GM03348 (cell line): ENCODE measurements around the gene SPN.
"Not testable (repeated sequence)": the region's sequence is repeated elsewhere in the genome, so short reads cannot be mapped to it uniquely, and the experiment has no call there.

Experiments
- DNase-seq: peaks from one replicate; pipeline ENCODE4 v3.0.0; 2012; ENCODE audit warnings: low spot score

Gene SPN

GRCh38 chr16:29663016-29663806, at the start of gene SPN:
Gene SPN (plus strand): TSS chr16:29663247. CDS start chr16:29663729, 482 bp downstream.
- DNase-seq, result no peak

GRCh38 chr16:29613307-29614057, 49.6 kb upstream of the SPN start:
- DNase-seq, result peak; percentile 88

DNA sequence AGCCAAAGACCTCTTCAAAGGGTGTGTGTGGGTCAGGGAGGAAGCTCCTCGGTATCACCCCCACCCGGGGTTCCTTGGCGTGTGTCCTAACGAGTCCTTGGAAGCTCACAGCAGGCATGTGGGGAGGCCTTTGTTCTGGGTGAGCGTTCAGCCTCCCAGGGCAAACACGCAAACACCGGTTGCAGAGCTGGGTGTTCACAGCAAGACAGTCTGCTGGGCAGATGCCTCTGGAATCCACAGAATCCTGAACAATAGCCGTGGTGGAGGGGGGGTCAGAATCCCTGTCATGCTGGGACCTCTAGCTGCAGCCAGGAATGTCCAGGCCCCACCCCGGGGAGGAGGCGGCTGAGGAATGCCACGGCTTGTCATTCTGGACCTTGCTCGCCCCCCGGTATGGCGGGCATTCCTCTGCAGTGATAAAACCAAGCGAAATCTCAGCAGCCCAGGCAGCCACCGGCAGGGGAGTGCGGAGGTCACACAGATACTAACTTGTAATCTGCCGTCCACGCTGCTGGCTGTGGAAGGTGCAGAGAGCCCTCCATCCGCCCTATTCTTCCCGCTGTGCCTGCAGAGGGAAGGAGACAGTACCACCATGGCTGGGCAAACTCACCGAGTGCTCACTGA, 48.2 kb upstream of the SPN start:
- DNase-seq, result not testable (repeated sequence)

DNA sequence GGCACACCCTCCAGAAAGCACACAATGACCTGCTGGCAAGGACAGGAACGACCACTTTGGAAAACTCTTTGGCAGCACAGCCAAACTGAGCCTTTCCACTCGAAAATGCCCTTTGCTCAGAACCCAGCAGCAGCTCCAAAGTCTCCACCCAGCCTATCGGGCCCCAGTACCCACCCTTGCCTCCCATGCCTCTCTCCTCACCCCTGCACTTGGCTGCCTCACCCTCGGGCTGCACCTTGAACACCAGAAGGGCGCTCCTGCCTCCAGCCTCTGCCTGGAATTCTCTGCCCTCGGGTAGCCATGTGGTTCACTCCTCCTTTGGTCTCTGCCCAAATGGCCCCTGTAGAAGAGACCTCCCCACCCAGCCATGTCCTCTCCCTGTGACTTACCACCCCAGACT, 46.9 kb upstream of the SPN start:
- DNase-seq, result not testable (repeated sequence)

- not testable (repeated sequence) for DNase-seq
Measured at GRCh38 chr16:29620591-29620990, 42.5 kb upstream of the SPN start.

DNA sequence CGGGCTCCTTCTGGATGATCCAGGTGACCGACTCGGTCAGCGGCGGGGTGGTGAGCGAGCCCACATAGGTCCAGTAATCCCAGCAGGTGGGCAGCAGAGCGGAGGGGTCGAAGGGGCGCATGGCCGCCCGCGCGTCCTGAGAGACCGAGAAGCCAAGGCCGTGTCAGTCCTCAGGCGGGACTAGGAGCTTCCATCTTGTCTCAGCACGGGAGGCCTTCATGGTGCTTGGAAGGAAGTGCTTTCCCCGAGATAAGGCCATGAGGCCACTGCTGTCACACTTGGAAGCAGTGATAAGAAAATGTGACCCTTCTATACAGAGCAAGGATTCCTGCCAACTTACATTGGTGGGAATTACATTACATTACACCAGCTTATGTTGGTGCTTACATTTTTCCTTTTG, 40.3 kb upstream of the SPN start:
- DNase-seq, result not testable (repeated sequence)

GRCh38 chr16:29623253-29623652, 39.8 kb upstream of the SPN start:
- not testable (repeated sequence) for DNase-seq

DNA sequence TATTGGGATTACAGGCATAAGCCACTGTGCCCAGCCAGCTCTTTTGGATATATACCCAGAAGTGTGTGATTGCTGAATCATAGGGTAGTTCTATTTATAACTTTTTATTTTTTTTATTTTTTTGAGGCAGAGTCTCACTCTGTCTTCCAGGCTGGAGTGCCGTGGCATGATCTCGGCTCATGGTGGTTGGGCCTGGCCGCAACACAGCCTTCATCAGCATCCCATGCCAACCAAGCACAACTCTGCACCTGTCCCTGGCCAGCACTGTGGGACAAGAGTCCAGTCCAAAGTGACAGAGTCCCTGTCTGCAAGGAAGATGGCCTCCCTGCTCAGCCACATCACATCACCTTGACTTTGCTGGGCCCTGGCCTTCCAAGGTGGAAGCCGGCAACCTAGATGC, 37.9 kb upstream of the SPN start:
- not testable (repeated sequence) for DNase-seq

GRCh38 chr16:29626778-29627331, 36.2 kb upstream of the SPN start:
- not testable (repeated sequence) for DNase-seq

DNA sequence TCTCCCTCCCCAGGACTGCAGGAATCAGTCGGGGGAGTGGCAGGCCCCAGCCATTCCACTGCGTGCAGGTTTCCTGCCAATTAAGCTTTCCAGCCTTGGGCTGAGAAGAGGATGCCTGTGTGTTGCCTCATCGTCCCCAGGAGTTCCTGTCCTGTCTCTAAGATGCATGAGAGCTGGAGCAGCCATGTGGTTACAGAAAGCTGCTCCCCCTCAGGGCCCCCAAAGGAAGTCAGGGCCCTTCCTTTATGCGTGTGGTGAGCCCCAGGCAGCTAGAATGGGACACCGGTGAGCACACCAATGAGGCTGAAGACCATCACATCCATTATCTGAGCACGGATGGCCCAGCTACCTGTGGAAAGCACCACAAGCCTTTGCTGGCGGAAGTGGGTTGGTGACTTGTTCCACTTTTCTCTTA, 35.4 kb upstream of the SPN start:
- not testable (repeated sequence) for DNase-seq

DNA sequence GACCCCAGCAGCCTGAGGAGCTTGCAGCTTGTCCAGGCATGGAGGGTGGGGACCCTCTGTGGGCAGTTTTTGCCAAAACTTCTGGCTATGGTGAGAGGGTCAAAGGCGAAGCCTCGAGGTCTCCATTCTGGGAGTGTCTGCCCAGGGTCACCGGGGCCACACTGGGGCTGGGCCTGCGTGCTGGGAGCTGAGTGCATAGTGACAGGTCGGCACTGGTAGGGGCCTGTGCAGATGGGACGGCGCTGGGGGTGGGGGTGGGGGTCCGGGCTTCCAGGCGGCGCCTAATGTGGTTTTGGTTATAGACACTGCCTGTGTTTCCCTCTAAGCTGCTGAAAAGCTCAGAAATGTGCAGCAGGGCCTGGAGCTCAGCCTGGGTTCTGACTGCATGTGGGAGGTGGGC, 34.3 kb upstream of the SPN start:
- not testable (repeated sequence) for DNase-seq

DNA sequence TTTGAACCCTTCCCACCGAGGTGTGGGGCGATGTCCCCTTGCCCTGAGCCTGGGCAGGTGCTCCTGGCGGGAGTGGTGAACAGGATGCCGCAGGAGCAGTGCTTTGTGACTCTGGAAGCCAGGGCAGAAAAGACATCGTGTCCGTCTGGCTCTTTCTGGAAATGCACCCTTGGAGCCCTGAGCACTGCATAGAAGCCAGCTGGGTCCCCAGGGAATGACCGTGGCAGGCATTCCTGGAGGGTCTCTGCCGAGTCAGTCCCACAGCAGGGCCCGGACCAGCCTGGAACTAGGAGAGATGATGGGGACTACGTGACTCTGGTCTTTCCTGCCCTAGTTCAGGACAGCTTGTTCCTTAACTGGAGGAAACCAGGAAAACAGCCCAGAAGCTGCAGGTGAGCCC, 33.7 kb upstream of the SPN start:
- DNase-seq, result not testable (repeated sequence)

DNA sequence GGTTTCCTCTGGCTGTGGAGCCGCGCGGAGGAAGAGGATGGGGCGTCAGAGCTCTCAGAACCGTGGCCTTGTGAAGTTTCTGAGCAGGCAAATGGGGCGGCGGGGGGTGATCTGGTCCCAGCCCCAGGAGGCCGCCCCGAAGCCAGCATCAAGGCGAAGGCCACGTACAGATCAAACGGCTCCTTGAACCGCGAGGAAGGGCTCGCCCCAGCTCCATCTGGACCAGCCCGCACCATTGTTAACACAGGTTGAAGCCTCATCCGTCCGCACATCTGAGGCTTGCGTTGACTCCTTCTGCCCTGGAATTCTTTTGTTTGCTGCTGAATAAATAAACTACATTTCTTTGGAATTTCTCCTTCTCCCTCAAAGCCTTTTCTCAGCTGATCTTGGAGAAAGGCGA, 31.4 kb upstream of the SPN start:
- DNase-seq, result not testable (repeated sequence)

DNA sequence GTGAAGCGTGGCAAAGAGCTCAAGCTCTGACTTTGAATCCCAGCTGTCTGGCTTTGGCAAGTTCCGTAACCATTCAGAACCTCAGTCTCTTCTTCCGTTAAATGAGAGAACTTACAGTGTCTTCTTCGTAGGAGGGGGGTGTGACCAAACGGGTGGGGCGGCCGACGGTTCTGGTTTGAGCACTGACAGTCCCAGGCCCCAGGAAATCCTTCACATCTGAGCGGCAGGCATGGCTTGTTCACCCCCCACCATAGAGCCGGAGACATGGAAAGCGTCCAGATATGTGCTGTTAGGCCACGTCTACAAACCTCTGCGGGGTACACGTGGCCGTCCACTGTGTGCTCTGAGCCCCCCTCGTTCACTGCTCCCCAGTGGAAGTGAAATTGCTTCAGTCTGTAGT, 27.1 kb upstream of the SPN start:
- not testable (repeated sequence) for DNase-seq

DNA sequence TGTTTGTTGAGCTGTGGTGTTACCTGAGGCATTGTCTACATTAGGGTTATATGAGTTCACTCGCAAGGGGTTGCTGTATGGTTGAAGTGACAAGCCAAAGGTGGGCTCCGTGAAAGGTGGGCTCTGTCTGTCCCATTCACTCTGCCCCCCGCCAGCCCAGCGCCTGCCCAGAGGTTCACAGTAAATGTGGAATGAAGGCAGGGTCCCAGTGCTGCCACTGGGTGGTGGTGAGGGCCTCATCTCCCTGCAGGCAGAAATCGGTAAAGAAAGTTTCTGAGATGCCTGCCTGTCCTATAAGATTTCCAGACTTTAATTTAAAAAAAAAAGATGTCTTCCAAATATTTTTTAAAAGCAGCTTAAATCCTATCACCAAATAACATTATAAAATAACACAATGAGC, 26.7 kb upstream of the SPN start:
- DNase-seq, result not testable (repeated sequence)

- not testable (repeated sequence) for DNase-seq
Measured at GRCh38 chr16:29638751-29639150, 24.3 kb upstream of the SPN start.

DNA sequence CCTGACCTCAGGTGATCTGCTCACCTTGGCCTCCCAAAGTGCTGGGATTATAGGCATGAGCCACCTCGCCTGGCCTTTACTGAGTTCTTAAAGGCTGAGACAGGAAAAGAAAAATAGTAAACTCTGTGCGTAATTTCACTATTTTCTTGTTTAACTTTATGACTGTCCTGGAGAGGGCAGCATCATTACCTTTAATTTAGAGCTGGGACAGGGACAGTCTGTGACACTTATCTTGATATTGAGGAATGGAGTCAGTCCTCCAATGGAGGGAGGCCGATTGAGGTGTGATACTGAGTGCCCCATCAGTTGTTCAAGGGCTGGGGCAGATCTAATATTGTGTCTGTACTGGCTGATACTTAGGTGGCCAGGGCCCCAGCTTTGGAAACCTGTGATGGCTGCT, 21.5 kb upstream of the SPN start:
- DNase-seq, result no peak

DNA sequence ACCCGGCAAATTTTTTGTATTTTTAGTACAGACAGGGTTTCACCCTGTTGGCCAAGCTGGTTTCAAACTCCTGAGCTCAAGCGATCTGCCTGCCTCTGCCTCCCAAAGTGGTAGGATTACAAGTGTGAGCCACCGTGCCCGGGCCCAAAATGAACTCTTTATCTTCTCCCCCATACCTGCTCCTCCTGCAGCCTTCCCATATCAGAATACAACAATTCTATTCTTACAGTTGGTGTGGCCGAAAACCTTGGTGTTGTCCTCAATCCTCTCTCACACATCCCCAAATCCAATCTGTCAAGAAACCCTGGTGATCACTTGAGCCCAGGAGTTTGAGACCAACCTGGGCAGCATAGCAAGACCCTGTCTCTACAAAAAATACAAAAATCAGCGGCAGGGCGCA, 19.5 kb upstream of the SPN start:
- no peak for DNase-seq

- DNase-seq, result no peak
Measured at GRCh38 chr16:29644338-29644857, 18.6 kb upstream of the SPN start.

- DNase-seq, result no peak
Measured at GRCh38 chr16:29644973-29645693, 17.9 kb upstream of the SPN start.

DNA sequence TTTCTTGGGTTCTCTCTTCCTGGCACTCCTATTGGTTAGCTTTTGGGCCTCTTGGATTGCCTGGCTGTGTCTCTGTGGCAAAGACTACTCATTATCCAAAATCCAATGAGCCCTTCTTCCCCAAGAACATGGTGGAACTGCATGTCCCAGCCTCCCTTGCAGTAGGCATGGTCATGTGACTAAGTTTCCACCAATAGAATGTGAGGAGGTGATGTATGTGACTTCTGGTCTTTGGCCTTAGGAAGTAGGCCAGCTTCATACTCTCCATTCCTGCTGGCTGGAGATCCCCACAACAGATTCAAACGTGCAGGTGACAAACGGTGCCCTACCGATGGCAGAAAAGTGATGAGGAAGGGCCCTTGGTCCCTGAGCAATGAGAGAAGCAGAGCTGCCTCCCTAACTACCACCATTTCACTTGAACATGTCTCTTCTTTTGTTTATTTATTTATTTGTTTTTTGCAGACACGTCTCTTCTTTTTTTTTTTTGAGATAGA, 17.3 kb upstream of the SPN start:
- no peak for DNase-seq
